ENCODE results near the gene KCNG4. TPM values are rescaled to one million over a fixed set of nuclear protein-coding genes. Genes with fewer than 3 reads are reported as not detected.
"Not testable (repeated sequence)": the region's sequence is repeated elsewhere in the genome, so short reads cannot be mapped to it uniquely, and the experiment has no call there.

KCNG4 gene
- total RNA-seq, 3 donors from 2014 or later = not detected

DNA sequence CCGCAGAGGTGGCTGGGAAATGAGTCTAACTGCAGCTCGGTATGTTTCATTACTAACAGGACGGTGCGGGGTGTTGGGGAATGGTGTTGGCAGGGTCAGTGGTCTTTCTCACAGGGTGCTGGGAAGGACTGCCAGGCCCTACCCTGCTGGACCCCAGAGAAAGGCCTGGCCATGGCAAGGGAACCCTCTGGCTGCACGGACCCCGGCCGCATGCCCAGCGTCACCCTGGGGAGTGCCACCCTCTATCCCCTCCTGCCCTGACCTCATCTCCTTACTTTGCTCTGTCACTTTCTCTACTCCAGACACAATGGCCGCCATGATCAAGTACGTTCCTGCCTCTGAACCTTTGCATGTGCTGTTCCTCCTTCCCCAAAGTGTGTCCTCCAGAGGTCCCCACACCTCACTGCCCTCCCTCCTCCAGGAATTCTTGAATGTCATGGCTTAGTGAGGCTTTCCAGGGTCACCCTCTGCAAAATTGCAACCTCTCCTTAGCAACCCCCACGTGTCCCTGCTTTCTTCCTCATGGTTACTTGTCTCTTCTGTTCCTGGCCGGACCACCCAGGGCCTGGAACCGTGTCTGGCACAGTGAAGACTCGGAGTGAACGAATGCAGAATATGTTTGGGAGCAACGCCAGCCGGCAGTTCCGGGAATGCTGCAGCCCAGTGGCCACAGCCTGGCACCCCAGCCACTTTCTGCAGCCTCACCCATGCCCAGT, 33.7 kb downstream of the KCNG4 start:
- Histone ChIP-seq H3K9me3 (no peaks in the 10 kb centered on the region), H3K36me3 (ENCODE audit: low read depth) (no peaks in the 10 kb centered on the region), H3K4me1 (ENCODE audit: low read depth) (no peaks in the 10 kb centered on the region), H3K4me3 (no peak overlapping the region)
- intact Hi-C loops (cut with DNase I, micrococcal nuclease) = no loop called here
- no peak for DNase-seq
- no peak for ATAC-seq
- TF ChIP-seq, protein P1, sequence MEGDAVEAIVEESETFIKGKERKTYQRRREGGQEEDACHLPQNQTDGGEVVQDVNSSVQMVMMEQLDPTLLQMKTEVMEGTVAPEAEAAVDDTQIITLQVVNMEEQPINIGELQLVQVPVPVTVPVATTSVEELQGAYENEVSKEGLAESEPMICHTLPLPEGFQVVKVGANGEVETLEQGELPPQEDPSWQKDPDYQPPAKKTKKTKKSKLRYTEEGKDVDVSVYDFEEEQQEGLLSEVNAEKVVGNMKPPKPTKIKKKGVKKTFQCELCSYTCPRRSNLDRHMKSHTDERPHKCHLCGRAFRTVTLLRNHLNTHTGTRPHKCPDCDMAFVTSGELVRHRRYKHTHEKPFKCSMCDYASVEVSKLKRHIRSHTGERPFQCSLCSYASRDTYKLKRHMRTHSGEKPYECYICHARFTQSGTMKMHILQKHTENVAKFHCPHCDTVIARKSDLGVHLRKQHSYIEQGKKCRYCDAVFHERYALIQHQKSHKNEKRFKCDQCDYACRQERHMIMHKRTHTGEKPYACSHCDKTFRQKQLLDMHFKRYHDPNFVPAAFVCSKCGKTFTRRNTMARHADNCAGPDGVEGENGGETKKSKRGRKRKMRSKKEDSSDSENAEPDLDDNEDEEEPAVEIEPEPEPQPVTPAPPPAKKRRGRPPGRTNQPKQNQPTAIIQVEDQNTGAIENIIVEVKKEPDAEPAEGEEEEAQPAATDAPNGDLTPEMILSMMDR (IDR thresholded peaks at IDR 0.05) = no peak

DNA sequence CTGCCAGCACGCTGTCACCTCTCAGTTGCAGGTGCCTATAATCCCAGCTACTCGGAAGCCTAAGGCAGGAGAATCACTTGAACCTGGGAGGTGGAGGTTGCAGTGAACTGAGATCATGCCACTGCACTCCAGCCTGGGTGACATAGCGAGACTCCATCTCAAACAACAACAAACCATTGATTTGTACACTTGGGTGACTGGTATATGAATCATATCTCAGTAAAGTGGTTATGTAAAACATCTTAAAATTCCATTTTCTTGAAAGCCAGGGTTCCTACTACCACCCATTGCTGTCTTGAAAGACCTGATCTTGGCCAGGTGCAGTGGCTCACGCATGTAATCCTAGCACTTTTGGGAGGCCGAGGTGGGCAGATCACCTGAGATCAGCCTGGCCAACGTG, 34.7 kb downstream of the KCNG4 start:
- DNase-seq; ATAC-seq; H3K4me1 ChIP-seq (ENCODE audit: low read depth); H3K9me3 ChIP-seq; H3K4me3 ChIP-seq; intact Hi-C loops (cut with DNase I, micrococcal nuclease); H3K36me3 ChIP-seq (ENCODE audit: low read depth): not testable (repeated sequence)

DNA sequence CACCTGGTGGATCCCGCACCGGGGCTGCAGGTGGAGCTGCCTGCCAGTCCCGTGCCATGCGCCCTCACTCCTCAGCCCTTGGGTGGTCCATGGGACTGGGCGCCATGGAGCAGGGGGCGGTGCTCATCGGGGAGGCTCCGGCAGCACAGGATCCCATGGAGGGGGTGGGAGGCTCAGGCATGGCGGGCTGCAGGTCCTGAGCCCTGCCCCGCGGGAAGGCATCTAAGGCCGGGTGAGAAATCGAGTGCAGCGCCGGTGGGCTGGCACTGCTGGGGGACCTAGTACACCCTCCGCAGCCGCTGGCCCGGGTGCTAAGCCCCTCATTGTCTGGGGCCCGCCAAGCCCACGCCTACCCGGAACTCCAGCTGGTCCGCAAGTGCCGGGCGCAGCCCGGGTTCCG, 35.3 kb downstream of the KCNG4 start:
- H3K36me3 ChIP-seq (ENCODE audit: low read depth); H3K4me3 ChIP-seq; H3K9me3 ChIP-seq; ATAC-seq; H3K4me1 ChIP-seq (ENCODE audit: low read depth); intact Hi-C loops (cut with DNase I, micrococcal nuclease); DNase-seq: not testable (repeated sequence)

DNA sequence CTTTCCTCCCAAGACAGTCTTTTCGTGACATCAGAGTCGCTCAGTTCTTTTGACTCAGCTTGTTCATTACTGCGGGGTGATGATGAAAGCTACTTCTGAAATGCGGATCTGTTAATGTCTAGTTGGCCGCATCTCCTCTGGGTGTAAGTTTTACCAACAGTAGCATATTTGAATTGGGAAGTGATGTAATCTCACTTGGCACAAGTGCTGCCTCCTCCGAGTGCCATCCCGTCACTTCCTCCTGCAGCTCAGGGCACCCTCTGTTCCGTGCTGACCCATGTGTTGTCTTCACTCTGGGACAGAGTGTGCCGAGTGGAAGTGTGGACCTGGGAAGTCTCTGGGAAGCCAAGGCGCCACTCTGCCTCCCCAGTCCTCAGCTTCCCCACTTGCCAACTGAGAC, 40.0 kb downstream of the KCNG4 start:
- H3K36me3 ChIP-seq (ENCODE audit: low read depth) = no peaks in the 10 kb centered on the region
- TF ChIP-seq, protein P1 (IDR thresholded peaks at IDR 0.05) = no peak
- H3K9me3 ChIP-seq = no peaks in the 10 kb centered on the region
- DNase-seq (peak in 1 of 3 donors; percentile 54), ATAC-seq (peak; percentile 49)
- H3K4me3 ChIP-seq = no peak overlapping the region
- intact Hi-C loops (cut with DNase I, micrococcal nuclease) = no loop called here
- no peaks in the 10 kb centered on the region for H3K4me1 ChIP-seq (ENCODE audit: low read depth)

DNA sequence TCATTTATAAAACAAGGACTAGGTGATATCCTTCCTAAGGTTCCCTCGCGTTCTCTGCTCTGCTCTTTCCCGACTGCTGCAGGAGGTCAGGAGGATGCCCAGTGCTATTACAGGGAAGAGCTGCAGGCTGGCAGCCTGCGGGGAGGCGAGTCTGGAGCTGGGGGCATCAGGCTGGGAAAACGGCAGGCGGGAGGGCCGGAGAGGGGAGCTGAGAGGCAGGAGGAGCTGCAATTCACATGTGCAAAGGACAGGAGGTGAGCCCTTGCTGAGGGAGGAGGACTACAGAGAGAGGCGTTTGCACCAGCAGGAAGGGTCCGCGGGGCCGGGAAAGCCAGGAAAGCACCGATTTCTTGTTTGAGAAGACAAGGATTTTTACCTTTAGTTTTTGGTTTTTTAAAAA, 40.7 kb downstream of the KCNG4 start:
- no peak overlapping the region for H3K4me3 ChIP-seq
- intact Hi-C loops (cut with DNase I, micrococcal nuclease) = no loop called here

DNA sequence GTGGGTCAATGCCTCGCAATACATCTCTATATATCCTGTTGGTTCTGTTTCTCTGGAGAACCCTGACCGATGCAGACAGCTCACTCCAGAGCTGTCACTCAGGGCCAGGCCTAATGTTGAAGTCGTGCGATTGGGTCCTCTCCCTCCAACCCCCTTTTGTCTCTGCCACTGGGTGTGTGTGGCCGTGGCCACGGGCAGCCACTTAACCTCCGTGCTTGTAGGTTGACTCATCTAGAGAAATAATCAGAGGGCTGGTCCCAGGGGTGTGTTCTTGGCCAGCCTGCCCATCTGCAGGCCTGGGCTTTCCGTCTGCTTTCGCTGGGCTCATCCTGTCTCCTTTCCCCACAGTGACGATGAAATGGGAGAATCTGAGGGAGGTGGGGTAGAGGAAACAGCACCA, 41.4 kb downstream of the KCNG4 start:
- Histone ChIP-seq H3K36me3 (ENCODE audit: low read depth) (no peaks in the 10 kb centered on the region), H3K9me3 (no peaks in the 10 kb centered on the region), H3K4me3 (no peak overlapping the region), H3K4me1 (ENCODE audit: low read depth) (no peaks in the 10 kb centered on the region)
- ATAC-seq = no peak
- intact Hi-C loops (cut with DNase I, micrococcal nuclease) = no loop called here
- TF ChIP-seq, protein P1 (IDR thresholded peaks at IDR 0.05) = no peak
- DNase-seq = no peak

More for the DNA sequence above, 40.7 kb downstream of the KCNG4 start:
- H3K9me3 ChIP-seq = no peaks in the 10 kb centered on the region
- TF ChIP-seq, protein P1 (IDR thresholded peaks at IDR 0.05) = no peak
- DNase-seq = no peak
- H3K4me1 ChIP-seq (ENCODE audit: low read depth) = no peaks in the 10 kb centered on the region
- no peaks in the 10 kb centered on the region for H3K36me3 ChIP-seq (ENCODE audit: low read depth)
- ATAC-seq = no peak

Data from mucosa of descending colon (tissue), 3 donors.